ENCODE results near the gene UBE2S. TPM values are rescaled to one million over a fixed set of nuclear protein-coding genes. Genes with fewer than 3 reads are reported as not detected.

UBE2S gene
- total and polyA plus RNA-seq, 9 donors = 31.4 to 70.1 (median 58.7) TPM

DNA sequence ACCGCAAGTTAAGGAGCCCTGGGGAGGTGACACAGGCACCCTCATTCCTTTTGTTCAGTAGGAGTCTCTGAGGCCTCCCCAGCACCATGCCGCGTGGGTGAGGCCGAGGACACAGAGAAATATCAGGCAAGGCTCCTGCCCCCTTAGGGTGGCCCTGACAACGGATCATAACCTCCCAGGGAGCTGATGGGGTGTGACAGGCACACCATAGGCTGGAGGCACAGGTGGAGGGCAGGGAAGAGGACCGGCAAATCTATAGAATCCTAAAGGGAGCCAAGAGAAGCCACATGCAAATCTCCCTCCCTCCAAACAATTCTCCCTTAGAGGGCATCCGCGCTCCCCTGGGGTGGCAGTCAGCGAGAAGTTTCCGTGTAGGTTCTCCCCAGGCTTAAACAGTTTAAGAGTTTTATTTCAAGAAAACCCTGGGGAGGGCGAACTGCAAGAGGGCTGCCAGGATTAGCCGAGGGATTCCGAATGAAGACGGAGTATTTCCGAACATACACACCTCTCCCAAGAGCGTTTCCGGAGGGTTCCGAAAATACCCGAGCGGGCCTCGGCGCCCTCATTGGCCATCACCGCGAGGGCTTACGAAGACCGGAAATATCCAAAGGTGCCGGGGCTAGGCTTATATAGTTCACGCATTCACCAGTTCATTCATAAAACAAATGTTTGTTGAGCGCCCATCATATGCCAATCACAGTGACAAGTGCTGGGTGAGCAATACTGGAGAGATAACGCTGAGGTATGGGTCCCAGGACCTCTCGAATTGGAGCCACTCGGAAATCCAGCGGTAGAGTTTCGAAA is 22.5 kb downstream of the UBE2S start:
- 6% methylated on average over 20 of the region's 34 CpGs for WGBS (ENCODE audit: insufficient coverage)

GRCh38 chr19:55384131-55384919 is 23.3 kb downstream of the UBE2S start, which contains the start of gene TMEM238:
Gene TMEM238, minus strand, starts transcription at chr19:55384292. Its CDS starts 33 bp downstream, at chr19:55384259.
- Histone ChIP-seq H3K4me3 (ENCODE audit: low read length) (peak within 1 kb of the TSS; percentile 98), H3K36me3 (ENCODE audit: control insufficient read depth, insufficient read depth, low read length) (peaks cover 29% of the 10 kb centered on the region), H3K27ac (ENCODE audit: low read length) (peak within 1 kb of the TSS; percentile 99), H3K9me3 (replicated peaks; ENCODE audit: control insufficient read depth, low read depth, low read length) (no peaks in the 10 kb centered on the region), H3K27me3 (ENCODE audit: control insufficient read depth, insufficient read depth, low read length) (no peaks in the 10 kb centered on the region), H3K4me1 (ENCODE audit: control insufficient read depth, insufficient read depth, low read length) (peaks cover 49% of the 10 kb centered on the region)
- DNase-seq = no peak
- 20% methylated on average over 72 of the region's 72 CpGs for WGBS (ENCODE audit: insufficient coverage)

More for the DNA sequence above, 22.5 kb downstream of the UBE2S start:
- peaks cover 46% of the 10 kb centered on the region for H3K4me1 ChIP-seq (ENCODE audit: control insufficient read depth, insufficient read depth, low read length)
- H3K27me3 ChIP-seq (ENCODE audit: control insufficient read depth, insufficient read depth, low read length) = no peaks in the 10 kb centered on the region
- H3K9me3 ChIP-seq (replicated peaks; ENCODE audit: control insufficient read depth, low read depth, low read length) = no peaks in the 10 kb centered on the region
- peaks cover 37% of the 10 kb centered on the region for H3K36me3 ChIP-seq (ENCODE audit: control insufficient read depth, insufficient read depth, low read length)
- peak overlapping the region; percentile 98 for H3K4me3 ChIP-seq (ENCODE audit: low read length)
- peak overlapping the region; percentile 99 for H3K27ac ChIP-seq (ENCODE audit: low read length)
- peak; percentile 99 for DNase-seq

DNA sequence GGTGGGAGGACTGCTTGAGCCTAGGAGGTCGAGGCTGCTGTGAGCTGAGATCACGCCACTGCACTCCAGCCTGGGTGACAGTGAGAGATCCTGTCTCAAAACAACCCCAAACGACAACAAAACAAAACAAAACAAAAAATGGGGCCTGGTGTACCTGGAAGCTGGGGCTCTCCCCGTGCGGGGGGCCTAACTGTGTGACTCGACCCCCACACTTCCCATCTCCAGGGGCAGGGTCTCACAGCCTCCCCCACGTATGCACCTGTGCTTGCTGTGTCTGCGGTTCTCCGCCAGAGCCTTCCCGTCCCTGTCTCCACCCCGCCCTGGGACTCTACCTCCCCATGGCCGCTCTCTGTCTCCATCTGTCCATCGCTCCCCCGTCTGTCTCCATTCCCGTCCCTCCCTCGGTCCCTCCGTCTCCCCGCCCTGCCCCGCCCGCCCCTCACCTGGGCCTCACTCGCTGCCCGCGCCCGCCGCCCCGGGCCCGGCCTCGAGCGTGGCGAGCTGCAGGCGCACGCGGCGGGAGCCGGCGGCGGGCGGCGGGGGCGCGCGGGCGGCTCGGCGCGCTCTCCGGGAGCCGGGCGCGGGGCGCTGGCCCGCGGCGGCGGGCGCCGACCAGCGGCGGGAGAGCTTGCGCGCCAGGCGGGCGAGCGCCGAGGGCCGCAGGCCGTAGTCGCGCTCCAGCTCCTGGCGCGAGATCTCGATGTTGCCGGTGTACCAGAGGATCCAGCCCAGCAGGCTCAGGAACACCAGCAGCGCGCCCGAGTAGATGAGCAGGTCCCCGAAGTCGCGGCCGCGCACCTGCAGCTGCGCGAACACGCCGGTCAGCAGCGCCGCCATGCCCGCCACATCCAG is 24.1 kb downstream of the UBE2S start:
- DNase-seq = peak; percentile 72
- peaks cover 2% of the 10 kb centered on the region for H3K27me3 ChIP-seq (ENCODE audit: control insufficient read depth, insufficient read depth, low read length)
- 1% methylated on average over 82 of the region's 88 CpGs for WGBS (ENCODE audit: insufficient coverage)
- peak overlapping the region; percentile 3 for H3K27ac ChIP-seq (ENCODE audit: low read length)
- H3K9me3 ChIP-seq (replicated peaks; ENCODE audit: control insufficient read depth, low read depth, low read length) = no peaks in the 10 kb centered on the region
- H3K36me3 ChIP-seq (ENCODE audit: control insufficient read depth, insufficient read depth, low read length) = peaks cover 21% of the 10 kb centered on the region
- peak overlapping the region; percentile 38 for H3K4me3 ChIP-seq (ENCODE audit: low read length)
- peaks cover 51% of the 10 kb centered on the region for H3K4me1 ChIP-seq (ENCODE audit: control insufficient read depth, insufficient read depth, low read length)

- Histone ChIP-seq H3K27me3 (ENCODE audit: control insufficient read depth, insufficient read depth, low read length) (peaks cover 10% of the 10 kb centered on the region), H3K4me1 (ENCODE audit: control insufficient read depth, insufficient read depth, low read length) (peaks cover 48% of the 10 kb centered on the region), H3K9me3 (replicated peaks; ENCODE audit: control insufficient read depth, low read depth, low read length) (no peaks in the 10 kb centered on the region), H3K4me3 (ENCODE audit: low read length) (no peak overlapping the region), H3K27ac (ENCODE audit: low read length) (no peak overlapping the region), H3K36me3 (ENCODE audit: control insufficient read depth, insufficient read depth, low read length) (peaks cover 12% of the 10 kb centered on the region)
- WGBS (ENCODE audit: insufficient coverage) = no CpG with 5 or more reads among the region's 3 CpGs
- DNase-seq = no peak
Observed at GRCh38 chr19:55382522-55383054, 25.0 kb downstream of the UBE2S start.

- Histone ChIP-seq H3K4me3 (ENCODE audit: low read length) (no peak overlapping the region), H3K27ac (ENCODE audit: low read length) (no peak overlapping the region), H3K9me3 (replicated peaks; ENCODE audit: control insufficient read depth, low read depth, low read length) (no peaks in the 10 kb centered on the region), H3K36me3 (ENCODE audit: control insufficient read depth, insufficient read depth, low read length) (peaks cover 6% of the 10 kb centered on the region), H3K4me1 (ENCODE audit: control insufficient read depth, insufficient read depth, low read length) (peaks cover 47% of the 10 kb centered on the region), H3K27me3 (ENCODE audit: control insufficient read depth, insufficient read depth, low read length) (peaks cover 12% of the 10 kb centered on the region)
- no peak for DNase-seq
- 97% methylated on average over 5 of the region's 5 CpGs for WGBS (ENCODE audit: insufficient coverage)
Observed at GRCh38 chr19:55382013-55382412, 25.6 kb downstream of the UBE2S start.

DNA sequence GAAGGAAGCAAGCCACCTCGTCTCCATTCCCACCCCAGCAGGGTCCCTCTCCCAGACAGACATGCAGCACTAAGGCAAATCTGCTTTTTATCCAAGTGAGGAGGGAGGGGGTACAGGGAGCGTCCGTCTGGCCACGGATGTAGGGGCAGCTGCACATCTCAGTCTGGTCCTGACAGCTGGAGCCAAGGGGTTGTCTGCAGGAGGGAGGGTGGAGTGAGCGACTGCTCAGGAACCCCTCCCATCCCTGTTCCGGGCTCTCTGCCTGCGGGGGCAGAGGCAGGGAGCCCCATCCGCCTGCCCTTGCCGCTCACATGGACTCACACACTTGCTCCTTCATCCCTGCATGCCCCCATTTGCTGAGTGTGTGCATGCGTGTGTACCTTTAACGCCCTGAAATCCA is 28.4 kb downstream of the UBE2S start:
- H3K27ac ChIP-seq (ENCODE audit: low read length) = no peak overlapping the region
- H3K4me1 ChIP-seq (ENCODE audit: control insufficient read depth, insufficient read depth, low read length) = peaks cover 39% of the 10 kb centered on the region
- peaks cover 32% of the 10 kb centered on the region for H3K27me3 ChIP-seq (ENCODE audit: control insufficient read depth, insufficient read depth, low read length)
- no peaks in the 10 kb centered on the region for H3K36me3 ChIP-seq (ENCODE audit: control insufficient read depth, insufficient read depth, low read length)
- peak; percentile 87 for DNase-seq
- H3K9me3 ChIP-seq (replicated peaks; ENCODE audit: control insufficient read depth, low read depth, low read length) = no peaks in the 10 kb centered on the region
- no peak overlapping the region for H3K4me3 ChIP-seq (ENCODE audit: low read length)
- 56% methylated on average over 3 of the region's 11 CpGs for WGBS (ENCODE audit: insufficient coverage)

DNA sequence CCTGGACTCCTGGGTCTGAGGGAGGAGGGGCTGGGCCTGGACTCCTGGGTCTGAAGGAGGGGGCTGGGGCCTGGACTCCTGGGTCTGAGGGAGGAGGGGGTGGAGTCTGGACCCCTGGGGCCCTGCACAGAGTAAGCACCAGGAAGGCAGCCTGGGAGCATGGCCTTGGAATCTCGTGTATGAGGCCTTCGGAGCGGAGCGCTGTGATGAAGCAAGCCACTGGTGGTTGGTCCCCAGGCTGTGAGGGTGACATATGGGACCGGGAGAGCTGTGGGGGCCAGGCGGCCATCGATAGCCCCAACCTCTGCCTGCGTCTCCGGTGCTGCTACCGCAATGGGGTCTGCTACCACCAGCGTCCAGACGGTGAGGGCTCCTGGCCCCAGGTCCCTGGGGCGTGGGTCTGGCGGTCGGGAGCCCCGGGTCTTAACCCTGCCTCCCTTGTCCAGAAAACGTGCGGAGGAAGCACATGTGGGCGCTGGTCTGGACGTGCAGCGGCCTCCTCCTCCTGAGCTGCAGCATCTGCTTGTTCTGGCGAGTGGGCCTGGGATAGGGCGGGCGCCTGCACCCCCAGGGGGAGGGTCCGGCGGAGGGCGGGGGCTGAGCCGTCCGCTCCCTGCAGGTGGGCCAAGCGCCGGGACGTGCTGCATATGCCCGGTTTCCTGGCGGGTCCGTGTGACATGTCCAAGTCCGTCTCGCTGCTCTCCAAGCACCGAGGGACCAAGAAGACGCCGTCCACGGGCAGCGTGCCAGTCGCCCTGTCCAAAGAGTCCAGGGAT is 30.0 kb downstream of the UBE2S start:
- no peak overlapping the region for H3K4me3 ChIP-seq (ENCODE audit: low read length)
- no peaks in the 10 kb centered on the region for H3K36me3 ChIP-seq (ENCODE audit: control insufficient read depth, insufficient read depth, low read length)
- H3K27ac ChIP-seq (ENCODE audit: low read length) = no peak overlapping the region
- 6% methylated on average over 43 of the region's 43 CpGs for WGBS (ENCODE audit: insufficient coverage)
- peaks cover 43% of the 10 kb centered on the region for H3K4me1 ChIP-seq (ENCODE audit: control insufficient read depth, insufficient read depth, low read length)
- H3K9me3 ChIP-seq (replicated peaks; ENCODE audit: control insufficient read depth, low read depth, low read length) = no peaks in the 10 kb centered on the region
- peaks cover 46% of the 10 kb centered on the region for H3K27me3 ChIP-seq (ENCODE audit: control insufficient read depth, insufficient read depth, low read length)
- peak; percentile 48 for DNase-seq

DNA sequence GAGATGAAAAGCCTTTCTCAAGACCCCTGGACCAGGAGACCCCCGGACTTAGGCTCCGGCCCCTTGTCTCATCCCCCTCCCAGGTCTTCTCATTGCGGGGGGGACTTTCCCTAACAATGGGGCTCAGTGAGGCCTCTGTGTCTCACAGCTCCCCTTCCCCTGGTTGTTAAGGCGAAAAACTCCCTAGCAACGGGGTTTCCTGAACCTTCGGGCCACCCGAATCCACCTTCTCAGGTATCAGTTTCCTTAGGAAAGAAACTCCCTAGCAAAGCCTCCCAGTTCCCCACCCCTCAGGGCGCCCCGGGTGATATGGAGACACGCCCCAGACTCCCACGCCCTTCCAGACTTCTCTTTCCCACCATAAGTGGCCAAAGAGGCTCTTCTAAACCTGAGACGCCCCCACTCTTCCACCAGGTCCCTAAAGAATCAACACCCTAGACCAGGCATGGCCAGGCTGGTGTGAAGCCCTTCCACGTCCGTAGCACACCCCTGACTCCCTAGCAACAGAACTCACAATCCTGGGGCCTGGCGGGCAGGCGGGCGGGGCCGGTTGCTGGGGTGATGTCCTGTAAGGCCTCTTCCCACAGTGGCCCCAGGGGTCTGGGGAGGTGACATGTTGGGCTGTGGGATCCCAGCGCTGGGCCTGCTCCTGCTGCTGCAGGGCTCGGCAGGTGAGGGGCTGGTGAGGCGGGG is 31.2 kb downstream of the UBE2S start, which contains the start of gene TMEM190:
TMEM190 (plus strand) TSS at position 586 of the 693 bp plus-strand sequence; CDS start at position 614, 28 bp downstream.
- Histone ChIP-seq H3K4me1 (ENCODE audit: control insufficient read depth, insufficient read depth, low read length) (peaks cover 45% of the 10 kb centered on the region), H3K36me3 (ENCODE audit: control insufficient read depth, insufficient read depth, low read length) (no peaks in the 10 kb centered on the region), H3K27ac (ENCODE audit: low read length) (no peak within 1 kb of the TSS), H3K27me3 (ENCODE audit: control insufficient read depth, insufficient read depth, low read length) (peaks cover 58% of the 10 kb centered on the region), H3K4me3 (ENCODE audit: low read length) (no peak within 1 kb of the TSS), H3K9me3 (replicated peaks; ENCODE audit: control insufficient read depth, low read depth, low read length) (no peaks in the 10 kb centered on the region)
- 48% methylated on average over 18 of the region's 21 CpGs for WGBS (ENCODE audit: insufficient coverage)
- DNase-seq = no peak

All from muscle of leg (tissue), 11 donors.